Measurements from ENCODE around the gene ETS1.
A peak's percentile ranks its signal among the peaks of the same experiment; 100 is the strongest.

Gene ETS1

DNA sequence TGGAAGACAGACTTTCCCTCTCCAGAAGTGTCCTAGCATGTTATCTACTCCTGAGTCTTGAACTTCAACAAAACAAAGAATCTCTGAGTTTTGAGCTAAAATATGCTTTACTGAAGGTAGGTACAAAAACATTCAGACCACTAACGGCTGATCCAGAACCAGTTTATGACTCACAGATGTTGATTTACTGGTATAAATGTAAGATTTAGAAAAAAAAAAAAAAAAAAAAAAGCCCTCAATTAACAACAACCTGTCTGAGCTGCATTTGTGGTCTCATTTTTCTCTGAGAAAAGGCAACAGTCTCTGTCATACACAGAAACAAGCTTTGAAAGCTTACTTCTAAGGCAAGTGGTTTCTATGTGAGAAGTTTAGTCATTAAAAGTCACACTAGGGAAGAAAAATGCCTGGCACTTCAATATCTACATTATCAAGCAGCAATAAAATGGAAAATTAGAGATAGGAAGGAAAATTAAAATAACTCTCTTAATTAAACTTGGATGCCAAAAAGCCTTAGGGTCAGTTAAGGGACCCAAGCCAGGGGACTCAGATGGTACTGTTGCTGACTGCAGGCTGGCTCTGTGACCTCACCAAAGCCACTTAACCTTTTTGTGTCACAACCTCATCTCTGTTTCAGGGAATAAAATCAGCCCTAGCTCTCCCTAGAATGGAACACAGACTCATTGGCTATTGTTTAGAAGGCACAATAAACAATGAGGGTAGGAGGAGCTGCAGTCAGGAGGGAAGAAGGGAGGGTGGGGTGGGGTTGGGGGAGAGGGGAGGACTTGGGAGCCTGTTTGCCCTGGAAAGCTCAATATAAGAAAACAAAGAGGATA, 61.7 kb downstream of the ETS1 start:
- Histone ChIP-seq H3K27ac (ENCODE audit: poor library complexity, severe bottlenecking) (peak overlapping the region; percentile 98), H3K4me1 (ENCODE audit: insufficient read depth, poor library complexity, severe bottlenecking) (peaks cover 41% of the 10 kb centered on the region), H3K27me3 (ENCODE audit: insufficient read depth, poor library complexity, severe bottlenecking) (no peaks in the 10 kb centered on the region), H3K36me3 (ENCODE audit: low read depth) (peaks cover 6% of the 10 kb centered on the region), H3K4me3 (ENCODE audit: severe bottlenecking) (no peak overlapping the region), H3K9me3 (ENCODE audit: severe bottlenecking) (no peaks in the 10 kb centered on the region)
- no peak for DNase-seq (ENCODE audit: low spot score)
- no peak for ATAC-seq (ENCODE audit: low read depth)
- TF ChIP-seq CTCF (IDR thresholded peaks at IDR 0.05; ENCODE audit: poor library complexity, severe bottlenecking) = no peak

GRCh38 chr11:128524172-128524571, 63.2 kb downstream of the ETS1 start:
- DNase-seq (ENCODE audit: low spot score) = no peak
- H3K36me3 ChIP-seq (ENCODE audit: low read depth) = peaks cover 20% of the 10 kb centered on the region
- no peaks in the 10 kb centered on the region for H3K9me3 ChIP-seq (ENCODE audit: severe bottlenecking)
- H3K27me3 ChIP-seq (ENCODE audit: insufficient read depth, poor library complexity, severe bottlenecking) = no peaks in the 10 kb centered on the region
- TF ChIP-seq CTCF (IDR thresholded peaks at IDR 0.05; ENCODE audit: poor library complexity, severe bottlenecking) = no peak
- H3K4me1 ChIP-seq (ENCODE audit: insufficient read depth, poor library complexity, severe bottlenecking) = peaks cover 39% of the 10 kb centered on the region
- ATAC-seq (ENCODE audit: low read depth) = no peak
- no peak overlapping the region for H3K4me3 ChIP-seq (ENCODE audit: severe bottlenecking)
- H3K27ac ChIP-seq (ENCODE audit: poor library complexity, severe bottlenecking) = peak overlapping the region; percentile 98

- no peak overlapping the region for H3K4me3 ChIP-seq (ENCODE audit: severe bottlenecking)
- H3K4me1 ChIP-seq (ENCODE audit: insufficient read depth, poor library complexity, severe bottlenecking) = peaks cover 44% of the 10 kb centered on the region
- DNase-seq (ENCODE audit: low spot score) = no peak
- no peak for ATAC-seq (ENCODE audit: low read depth)
- peaks cover 22% of the 10 kb centered on the region for H3K36me3 ChIP-seq (ENCODE audit: low read depth)
- no peaks in the 10 kb centered on the region for H3K27me3 ChIP-seq (ENCODE audit: insufficient read depth, poor library complexity, severe bottlenecking)
- H3K27ac ChIP-seq (ENCODE audit: poor library complexity, severe bottlenecking) = peak overlapping the region; percentile 98
- no peaks in the 10 kb centered on the region for H3K9me3 ChIP-seq (ENCODE audit: severe bottlenecking)
- TF ChIP-seq CTCF (IDR thresholded peaks at IDR 0.05; ENCODE audit: poor library complexity, severe bottlenecking) = no peak
Observed at GRCh38 chr11:128523641-128524040, 63.7 kb downstream of the ETS1 start.

DNA sequence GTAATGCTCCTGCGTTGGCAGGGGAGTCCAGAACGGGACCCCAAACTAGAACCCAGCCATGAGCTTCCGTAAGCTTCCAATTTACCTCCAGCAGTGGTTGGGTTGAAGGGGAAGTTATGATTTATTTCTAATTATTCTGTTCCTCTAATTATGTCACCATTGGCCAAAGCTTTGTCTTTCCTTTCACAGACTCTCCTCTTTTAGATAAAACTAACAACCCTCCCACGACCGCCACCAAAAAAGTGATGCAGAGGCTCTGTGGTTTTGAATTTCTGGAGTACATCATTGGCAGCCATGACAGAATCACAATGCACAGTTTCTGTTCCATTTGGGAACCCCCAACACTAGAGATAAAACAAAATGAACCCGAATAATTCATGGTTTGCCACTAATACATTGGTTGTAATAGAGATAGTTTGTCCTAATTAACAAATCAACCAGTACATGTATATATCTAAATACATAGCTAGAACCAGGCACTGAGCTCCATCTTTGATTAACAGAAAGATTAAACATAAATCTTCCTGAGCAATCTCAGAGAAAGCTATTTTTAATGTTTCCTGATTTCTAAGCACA, 64.3 kb downstream of the ETS1 start:
- ATAC-seq (ENCODE audit: low read depth) = no peak
- peak overlapping the region; percentile 98 for H3K27ac ChIP-seq (ENCODE audit: poor library complexity, severe bottlenecking)

More for the DNA sequence above, 64.3 kb downstream of the ETS1 start:
- Histone ChIP-seq H3K4me3 (ENCODE audit: severe bottlenecking) (peak overlapping the region; percentile 60), H3K4me1 (ENCODE audit: insufficient read depth, poor library complexity, severe bottlenecking) (peaks cover 50% of the 10 kb centered on the region), H3K27me3 (ENCODE audit: insufficient read depth, poor library complexity, severe bottlenecking) (no peaks in the 10 kb centered on the region), H3K36me3 (ENCODE audit: low read depth) (peaks cover 28% of the 10 kb centered on the region), H3K9me3 (ENCODE audit: severe bottlenecking) (no peaks in the 10 kb centered on the region)
- no peak for TF ChIP-seq CTCF (IDR thresholded peaks at IDR 0.05; ENCODE audit: poor library complexity, severe bottlenecking)
- no peak for DNase-seq (ENCODE audit: low spot score)
